NCI-H524 treated with DMSO at 0.1 percent for 48 hours (cell line): Measurements from ENCODE around the gene CAPS.
"Not testable (repeated sequence)": the region's sequence is repeated elsewhere in the genome, so short reads cannot be mapped to it uniquely, and the experiment has no call there.

Experiments
- DNase-seq: peaks from one replicate; lab custom pipeline; 2025; lab: John Stamatoyannopoulos, UW

The CAPS gene

GRCh38 chr19:5913739-5914357 is at the start of gene CAPS:
CAPS (plus strand) TSS chr19:5914254; CDS start chr19:5914407, 153 bp downstream.
- DNase-seq = no peak

DNA sequence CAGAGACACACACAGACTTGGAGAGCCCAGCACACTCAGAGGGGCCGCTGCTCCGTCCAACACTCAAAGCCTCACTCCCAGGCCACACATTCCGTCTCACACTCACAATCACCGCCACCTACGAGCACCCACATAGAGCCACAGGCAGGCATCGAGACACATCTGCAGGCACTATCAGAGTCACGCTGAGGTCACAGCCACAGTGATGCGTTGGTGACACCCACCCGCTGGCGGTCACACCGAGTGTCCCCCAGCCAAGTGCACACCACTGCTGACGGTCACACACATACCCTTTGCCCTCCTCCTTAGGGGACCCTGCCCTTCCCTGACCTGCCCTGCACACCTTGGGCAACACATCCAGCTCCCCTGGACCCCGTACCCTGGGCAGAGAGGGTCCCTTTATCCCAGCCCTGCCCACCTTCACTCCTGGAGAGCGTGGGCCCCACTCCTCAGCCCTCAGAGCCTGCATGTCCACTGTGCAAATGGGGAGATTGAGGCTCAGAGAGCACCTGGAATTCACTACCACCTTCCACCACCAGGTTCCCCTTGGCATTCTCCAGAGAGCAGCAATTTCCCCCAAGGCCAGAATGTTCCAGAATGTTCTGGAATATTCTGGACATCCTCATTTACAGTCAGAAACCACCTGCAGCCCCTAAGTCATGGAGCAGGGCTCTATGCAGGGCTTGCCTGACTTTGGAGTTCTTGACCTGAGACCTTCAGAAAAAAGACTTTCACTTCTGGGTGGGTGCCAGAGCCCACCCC is 49.1 kb upstream of the CAPS start:
- no peak for DNase-seq

DNA sequence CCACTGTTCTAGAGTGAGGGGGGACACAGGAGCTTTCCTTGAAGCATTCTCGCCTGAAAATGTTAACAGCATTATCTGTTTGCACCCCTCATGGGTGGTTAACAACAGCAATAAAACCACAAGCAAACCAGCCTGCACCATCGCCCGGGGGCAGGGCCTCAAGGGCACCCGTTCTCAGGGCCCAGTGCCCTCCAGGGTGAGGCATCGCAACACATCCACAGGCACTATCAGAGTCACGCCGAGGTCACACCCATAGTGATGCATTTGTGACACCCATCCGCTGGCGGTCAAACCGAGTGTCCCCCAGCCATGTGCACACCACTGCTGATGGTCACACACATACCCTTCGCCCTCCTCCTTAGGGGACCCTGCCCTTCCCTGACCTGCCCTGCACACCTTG is 48.3 kb upstream of the CAPS start:
- no peak for DNase-seq

DNA sequence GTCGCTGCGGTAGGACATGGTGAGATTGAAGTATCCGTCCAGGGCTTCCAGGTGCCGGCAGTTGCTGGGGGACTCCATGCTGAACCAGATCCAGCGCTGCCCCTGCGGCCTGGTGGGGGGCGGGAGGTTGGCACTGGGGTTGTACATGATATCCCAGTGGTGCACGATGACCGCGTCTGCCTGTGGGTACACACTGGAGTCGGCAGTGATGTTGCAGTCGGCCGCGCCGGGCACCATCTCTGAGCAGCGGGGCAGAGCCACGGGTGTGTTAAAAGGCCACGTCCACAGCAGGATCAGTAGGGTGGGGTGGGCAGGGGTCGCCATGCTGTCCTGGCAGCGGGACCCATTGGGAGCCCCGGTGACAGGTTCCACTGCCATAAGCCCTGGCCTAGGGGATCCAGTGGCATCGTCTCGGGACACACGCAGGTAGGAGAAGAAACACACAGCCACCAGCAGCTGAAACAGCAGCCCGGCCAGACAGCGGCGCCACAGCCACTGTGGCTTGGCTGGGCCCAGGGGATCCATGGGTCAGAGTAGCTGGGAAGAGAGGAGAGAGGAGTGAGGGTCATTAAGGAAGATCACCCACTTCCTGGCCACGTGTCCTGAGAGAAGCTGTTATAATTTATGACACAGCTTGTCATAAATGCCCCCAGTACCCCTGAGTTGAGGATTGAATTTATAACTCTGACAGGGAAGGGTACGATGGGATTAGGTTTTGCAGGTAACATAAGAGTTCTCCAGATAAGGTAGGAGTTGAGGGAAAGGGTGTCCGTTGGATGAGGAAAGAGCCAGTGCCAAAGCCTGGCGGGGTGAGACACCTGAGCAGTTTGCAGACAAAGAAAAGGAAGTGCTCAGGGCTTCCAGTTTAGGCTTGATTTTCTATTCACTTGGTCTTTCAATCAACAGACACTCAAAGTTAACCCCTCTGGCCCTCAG is 46.6 kb upstream of the CAPS start:
- DNase-seq = no peak

DNA sequence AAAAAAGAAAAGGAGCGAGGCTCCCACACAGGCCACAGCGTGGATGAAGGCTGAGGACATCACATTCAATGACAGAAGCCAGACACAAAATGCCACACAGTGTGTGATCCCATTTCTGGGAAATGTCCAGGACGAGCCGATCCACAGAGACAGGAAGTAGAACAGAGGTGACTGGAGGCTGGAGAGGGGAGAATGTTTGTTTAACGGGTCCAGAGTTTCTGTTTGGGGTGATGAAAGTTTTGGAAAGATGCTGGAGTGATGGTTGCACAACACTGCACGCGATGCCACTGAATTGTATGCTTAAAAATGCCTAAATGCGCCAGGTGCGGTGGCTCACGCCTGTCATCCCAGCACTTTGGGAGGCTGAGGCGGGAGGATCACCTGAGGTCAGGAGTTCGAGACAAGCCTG is 43.1 kb upstream of the CAPS start:
- DNase-seq = no peak

DNA sequence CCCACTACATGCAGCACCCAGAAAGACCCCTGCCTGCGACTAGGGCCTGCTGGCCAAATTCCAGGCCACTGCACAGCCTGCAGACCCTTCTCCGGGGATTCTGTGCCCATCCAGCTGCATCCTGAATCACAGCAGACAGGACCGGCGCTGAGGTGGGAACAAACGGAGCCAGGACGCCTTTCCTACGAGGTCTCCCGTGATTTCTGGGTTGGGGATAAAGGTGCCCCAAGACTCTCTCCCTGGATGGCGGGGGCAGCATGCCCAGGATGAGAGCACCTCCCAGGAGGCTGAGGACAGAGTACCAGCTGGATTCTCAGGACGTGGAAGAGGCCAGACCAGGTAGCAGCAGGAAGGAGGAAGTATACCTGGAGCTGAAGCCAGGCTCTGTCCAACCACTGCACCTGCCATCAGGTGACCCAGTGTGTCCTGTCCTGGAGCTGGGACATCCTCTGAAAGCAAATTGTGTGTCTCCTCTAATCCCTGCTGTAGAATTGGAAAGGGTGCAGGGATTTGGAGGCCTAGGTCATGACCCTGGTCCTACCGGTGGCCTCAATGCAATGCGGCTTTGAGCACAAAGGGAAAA is 40.3 kb upstream of the CAPS start:
- DNase-seq = no peak

- DNase-seq = not testable (repeated sequence)
Observed at GRCh38 chr19:5874496-5874895, 39.6 kb upstream of the CAPS start.

DNA sequence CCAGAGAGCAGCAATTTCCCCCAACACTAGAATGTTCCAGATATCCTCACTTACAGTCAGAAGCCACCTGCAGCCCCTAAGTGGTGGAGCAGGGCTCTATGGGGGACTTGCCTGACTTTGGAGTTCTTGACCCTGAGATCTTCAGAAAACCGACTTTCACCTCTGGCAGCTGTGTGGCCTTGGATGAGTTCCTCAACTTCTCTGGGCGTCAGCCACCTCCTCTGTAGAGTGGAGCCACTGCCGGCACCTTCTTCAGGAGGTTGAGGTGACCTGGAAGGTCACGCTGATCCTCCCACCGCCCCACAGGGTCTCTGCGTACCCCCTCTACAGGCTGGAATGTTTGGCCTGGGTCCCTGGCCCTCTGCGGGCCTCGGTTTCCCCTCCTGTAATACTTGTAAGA is 36.6 kb upstream of the CAPS start:
- no peak for DNase-seq

DNA sequence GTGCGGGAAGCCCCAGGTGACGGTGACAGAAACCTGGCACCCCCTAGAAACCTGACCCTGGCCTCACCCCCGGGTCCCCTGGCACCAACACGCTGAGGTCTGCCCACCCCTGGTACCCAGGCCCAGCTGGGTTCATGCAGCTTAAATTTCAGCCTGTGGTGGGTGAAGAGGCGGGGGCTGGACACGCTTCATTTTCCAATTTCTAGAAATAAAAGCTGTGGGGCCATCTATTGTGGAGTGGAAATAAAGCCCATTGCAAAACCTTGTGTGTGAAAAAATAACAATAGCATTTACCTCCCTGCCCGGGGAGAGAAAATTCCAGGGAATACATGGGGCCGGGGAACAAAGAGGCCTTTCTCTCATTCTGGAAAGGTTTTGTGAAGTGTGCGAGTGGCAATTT is 36.2 kb upstream of the CAPS start:
- no peak for DNase-seq

GRCh38 chr19:5880196-5880595 is 33.9 kb upstream of the CAPS start:
- no peak for DNase-seq

- DNase-seq = no peak
Observed at GRCh38 chr19:5880604-5881078, 33.4 kb upstream of the CAPS start.

GRCh38 chr19:5881543-5882299 is 32.3 kb upstream of the CAPS start:
- peak; percentile 29 for DNase-seq

- DNase-seq = no peak
Observed at GRCh38 chr19:5882421-5882968, 31.6 kb upstream of the CAPS start.

GRCh38 chr19:5883157-5883873 is 30.7 kb upstream of the CAPS start:
- not testable (repeated sequence) for DNase-seq

GRCh38 chr19:5884065-5884811 is 29.8 kb upstream of the CAPS start:
- not testable (repeated sequence) for DNase-seq

GRCh38 chr19:5889288-5889971 is 24.6 kb upstream of the CAPS start:
- DNase-seq = no peak

- no peak for DNase-seq
Observed at GRCh38 chr19:5890099-5890498, 24.0 kb upstream of the CAPS start.

DNA sequence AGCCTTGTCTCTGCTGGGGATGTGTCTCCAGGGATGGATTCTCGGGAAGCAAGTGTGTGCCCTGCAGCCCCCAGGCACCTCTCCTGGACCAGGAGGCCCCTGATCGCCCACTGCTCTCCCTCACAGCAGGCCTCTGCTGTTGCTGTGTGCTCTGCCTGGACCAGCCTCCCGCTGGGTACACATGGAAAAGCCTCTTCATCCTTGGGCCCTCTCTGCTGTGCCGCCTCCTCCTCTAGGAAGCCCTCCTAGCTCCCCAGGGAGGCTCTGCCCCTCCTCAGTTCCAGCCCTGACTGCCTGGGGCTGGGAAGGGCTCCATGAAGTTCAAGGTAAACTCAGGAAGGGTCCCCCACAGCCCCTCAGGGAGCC is 22.5 kb upstream of the CAPS start:
- no peak for DNase-seq
